22Rv1 (cell line): ENCODE results near the gene MARCHF10.
A peak's percentile ranks its signal among the peaks of the same experiment; 100 is the strongest.
"Not testable (repeated sequence)": the region's sequence is repeated elsewhere in the genome, so short reads cannot be mapped to it uniquely, and the experiment has no call there.

Experiments used
- H3K27ac ChIP-seq: fragments of 450-650 bp; 2 replicates; pipeline ENCODE4 v1.5.1; 2017
- ZFX ChIP-seq: fragments of 450-650 bp; IDR thresholded peaks from 2 replicates; pipeline ENCODE4 v1.6.1; 2017; ENCODE audit warnings: antibody characterized with exemption, borderline replicate concordance
- TF ChIP-seq, protein P1 (sequence below): fragments of 450-650 bp; IDR thresholded peaks from 2 replicates; pipeline ENCODE4 v1.5.1; 2017; ENCODE audit warnings: mild to moderate bottlenecking

Gene MARCHF10

DNA sequence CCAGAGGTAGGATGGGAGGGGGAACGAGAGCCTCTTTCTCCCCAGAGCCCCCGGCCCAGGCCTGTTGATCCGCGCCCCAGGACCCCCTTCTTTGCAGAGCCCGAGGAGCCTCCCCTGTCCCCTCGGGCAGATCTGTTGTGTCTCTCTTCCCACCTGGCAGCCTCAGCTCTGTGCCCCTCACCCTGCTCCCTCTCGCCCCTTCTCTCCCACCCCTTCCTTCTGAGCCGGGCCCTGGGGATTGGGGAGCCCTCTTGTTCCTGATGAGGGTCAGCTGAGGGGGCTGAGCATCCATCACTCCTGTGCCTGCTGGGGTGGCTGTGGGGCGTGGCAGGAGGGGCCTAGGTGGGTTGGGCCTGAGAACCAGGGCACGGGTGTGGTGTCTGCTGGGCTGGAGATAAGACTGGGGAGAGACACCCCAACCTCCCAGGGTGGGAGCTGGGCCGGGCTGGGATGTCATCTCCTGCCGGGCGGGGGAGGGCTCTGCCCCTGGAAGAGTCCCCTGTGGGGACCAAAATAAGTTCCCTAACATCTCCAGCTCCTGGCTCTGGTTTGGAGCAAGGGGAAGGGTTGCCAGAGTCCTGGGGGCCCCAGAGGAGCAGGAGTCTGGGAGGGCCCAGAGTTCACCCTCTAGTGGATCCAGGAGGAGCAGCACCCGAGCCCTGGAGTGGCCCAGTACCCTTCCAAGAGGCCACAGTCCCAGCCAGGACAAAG is 115.2 kb downstream of the MARCHF10 start:
- TF ChIP-seq ZFX, result no peak
- TF ChIP-seq, protein P1, sequence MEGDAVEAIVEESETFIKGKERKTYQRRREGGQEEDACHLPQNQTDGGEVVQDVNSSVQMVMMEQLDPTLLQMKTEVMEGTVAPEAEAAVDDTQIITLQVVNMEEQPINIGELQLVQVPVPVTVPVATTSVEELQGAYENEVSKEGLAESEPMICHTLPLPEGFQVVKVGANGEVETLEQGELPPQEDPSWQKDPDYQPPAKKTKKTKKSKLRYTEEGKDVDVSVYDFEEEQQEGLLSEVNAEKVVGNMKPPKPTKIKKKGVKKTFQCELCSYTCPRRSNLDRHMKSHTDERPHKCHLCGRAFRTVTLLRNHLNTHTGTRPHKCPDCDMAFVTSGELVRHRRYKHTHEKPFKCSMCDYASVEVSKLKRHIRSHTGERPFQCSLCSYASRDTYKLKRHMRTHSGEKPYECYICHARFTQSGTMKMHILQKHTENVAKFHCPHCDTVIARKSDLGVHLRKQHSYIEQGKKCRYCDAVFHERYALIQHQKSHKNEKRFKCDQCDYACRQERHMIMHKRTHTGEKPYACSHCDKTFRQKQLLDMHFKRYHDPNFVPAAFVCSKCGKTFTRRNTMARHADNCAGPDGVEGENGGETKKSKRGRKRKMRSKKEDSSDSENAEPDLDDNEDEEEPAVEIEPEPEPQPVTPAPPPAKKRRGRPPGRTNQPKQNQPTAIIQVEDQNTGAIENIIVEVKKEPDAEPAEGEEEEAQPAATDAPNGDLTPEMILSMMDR, result peak; percentile 39
- no peak overlapping the region for H3K27ac ChIP-seq

DNA sequence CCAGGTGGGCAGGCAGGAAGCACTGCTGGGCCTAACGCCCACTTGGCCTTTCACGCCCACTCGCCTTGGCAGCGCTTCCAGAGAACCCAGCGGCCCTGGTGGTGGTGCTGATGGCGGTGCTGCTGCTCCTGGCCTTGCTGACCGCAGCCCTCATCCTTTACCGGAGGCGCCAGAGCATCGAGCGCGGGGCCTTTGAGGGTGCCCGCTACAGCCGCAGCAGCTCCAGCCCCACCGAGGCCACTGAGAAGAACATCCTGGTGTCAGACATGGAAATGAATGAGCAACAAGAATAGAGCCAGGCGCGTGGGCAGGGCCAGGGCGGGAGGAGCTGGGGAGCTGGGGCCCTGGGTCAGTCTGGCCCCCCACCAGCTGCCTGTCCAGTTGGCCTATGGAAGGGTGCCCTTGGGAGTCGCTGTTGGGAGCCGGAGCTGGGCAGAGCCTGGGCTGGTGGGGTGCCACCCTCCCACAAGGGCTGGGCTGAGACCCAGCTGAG is 115.9 kb downstream of the MARCHF10 start:
- TF ChIP-seq ZFX, result no peak
- TF ChIP-seq, protein P1, result no peak
- no peak overlapping the region for H3K27ac ChIP-seq

DNA sequence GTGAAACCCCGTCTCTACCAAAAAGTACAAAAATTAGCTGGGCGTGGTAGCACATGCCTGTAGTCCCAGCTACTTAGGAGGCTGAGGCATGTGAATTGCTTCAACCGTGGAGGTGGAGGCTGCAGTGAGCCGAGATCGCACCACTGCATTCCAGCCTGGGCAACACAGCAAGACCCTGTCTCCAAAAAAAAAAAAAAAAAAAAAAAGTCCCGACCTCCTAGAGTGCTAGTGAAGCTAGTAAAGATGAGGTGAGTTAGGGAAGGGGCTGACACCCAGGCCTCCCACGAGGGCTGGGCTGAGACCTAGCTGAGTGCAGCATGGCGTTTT is 116.6 kb downstream of the MARCHF10 start:
- H3K27ac ChIP-seq, result not testable (repeated sequence)

DNA sequence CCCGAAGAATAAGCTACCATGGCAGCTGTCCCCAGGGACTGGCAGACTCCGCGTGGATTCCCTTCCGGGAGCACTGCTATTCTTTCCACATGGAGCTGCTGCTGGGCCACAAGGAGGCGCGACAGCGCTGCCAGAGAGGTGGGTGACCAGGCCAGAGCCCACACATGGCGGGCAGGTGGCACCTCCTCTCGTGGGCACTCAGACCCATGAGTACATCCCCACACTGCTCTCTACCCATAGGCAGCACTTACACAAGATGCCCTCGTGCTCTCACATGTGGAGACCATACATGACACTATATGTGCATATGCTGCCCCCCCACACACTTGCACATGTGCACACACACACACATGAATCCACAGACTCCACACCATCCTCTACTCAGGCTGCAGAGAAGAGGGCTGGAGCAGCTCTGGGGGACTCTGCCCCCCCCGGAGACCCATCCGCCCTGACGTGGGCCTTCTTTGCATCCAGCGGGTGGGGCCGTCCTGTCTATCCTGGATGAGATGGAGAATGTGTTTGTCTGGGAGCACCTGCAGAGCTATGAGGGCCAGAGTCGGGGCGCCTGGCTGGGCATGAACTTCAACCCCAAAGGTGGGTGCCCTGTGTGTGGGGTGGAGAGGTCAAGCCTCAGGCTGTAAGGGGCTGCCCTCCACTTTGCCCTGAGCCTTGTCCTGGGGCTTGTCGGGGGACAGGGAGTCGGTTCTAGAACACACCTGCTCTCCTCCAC is 117.8 kb downstream of the MARCHF10 start:
- TF ChIP-seq ZFX, result no peak
- TF ChIP-seq, protein P1, result no peak

DNA sequence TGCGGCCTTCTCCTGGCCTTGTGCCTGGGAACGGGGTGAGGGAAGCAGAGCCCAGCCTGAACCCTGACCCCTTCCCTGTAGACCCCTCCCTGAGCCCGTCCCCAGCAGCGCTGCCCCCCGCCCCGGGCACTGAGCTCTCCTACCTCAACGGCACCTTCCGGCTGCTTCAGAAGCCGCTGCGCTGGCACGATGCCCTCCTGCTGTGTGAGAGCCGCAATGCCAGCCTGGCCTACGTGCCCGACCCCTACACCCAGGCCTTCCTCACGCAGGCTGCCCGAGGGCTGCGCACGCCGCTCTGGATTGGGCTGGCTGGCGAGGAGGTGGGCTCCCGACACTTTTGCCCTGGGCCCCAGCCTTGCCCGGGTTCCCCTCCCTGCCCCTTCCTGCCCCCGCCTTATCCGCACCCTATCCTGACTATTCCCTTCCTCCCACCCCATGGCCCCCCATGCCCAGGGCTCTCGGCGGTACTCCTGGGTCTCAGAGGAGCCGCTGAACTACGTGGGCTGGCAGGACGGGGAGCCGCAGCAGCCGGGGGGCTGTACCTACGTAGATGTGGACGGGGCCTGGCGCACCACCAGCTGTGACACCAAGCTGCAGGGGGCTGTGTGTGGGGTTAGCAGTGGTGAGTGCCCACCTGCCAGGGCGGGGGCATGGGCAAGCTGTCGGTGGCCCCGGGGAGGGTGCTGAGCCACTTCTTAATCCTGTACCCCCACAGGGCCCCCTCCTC is 118.5 kb downstream of the MARCHF10 start:
- TF ChIP-seq, protein P1, result no peak
- no peak for TF ChIP-seq ZFX
- no peak overlapping the region for H3K27ac ChIP-seq

More for the DNA sequence above, 117.8 kb downstream of the MARCHF10 start:
- H3K27ac ChIP-seq, result no peak overlapping the region

DNA sequence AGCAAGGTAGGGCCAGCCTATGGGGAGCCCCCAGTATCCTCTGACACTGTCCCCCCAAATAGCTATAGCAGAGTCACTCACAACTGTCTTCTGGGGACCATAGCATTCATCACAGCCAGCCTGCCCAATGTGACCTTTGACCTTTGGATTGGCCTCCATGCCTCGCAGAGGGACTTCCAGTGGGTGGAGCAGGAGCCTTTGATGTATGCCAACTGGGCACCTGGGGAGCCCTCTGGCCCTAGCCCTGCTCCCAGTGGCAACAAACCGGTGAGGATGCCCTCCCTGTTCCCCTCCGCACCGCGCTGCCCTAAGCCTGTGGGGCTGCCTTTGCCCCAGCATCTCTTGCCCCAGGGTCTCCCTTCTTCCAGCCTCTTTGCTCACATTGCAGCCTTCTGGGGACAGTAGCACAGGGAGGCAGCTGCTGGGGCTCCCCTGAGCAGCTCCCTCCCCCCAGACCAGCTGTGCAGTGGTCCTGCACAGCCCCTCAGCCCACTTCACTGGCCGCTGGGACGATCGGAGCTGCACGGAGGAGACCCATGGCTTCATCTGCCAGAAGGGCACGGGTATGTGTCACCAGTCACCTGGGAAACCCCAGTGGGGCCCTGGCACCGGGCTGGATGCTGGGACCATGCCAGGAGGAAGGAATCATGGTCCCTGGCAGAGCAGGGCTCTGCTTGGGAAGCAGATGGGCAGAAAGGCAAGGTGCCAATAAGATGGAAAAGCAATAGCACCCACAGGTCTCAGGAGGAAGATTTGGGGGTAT is 119.5 kb downstream of the MARCHF10 start:
- no peak overlapping the region for H3K27ac ChIP-seq
- TF ChIP-seq, protein P1, result no peak
- no peak for TF ChIP-seq ZFX

DNA sequence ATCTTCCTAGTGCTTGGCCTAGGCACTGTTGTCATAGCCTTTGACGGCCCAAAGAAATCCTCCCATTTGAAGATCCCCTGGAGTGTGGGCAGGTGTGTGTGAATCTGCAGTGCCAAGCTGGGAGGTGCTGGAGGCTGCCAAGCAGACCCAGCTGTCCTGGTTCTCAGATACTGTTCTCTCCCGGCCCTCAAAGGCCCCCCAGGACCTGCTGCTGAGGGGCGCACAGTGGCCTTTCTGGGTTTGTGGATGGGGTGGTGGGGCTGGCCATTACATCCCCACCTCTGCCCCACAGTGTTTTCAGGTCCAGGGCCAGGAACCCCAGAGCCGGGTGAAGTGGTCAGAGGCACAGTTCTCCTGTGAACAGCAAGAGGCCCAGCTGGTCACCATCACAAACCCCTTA is 120.1 kb downstream of the MARCHF10 start:
- H3K27ac ChIP-seq, result no peak overlapping the region
- TF ChIP-seq, protein P1, result no peak
- no peak for TF ChIP-seq ZFX
